ENCODE results near the gene CCDC120.

CCDC120 gene

GRCh38 chrX:49110417-49110816, 51.6 kb downstream of the CCDC120 start:
- Histone ChIP-seq H3K27me3 (ENCODE audit: control insufficient read depth, insufficient read depth, low read length) (no peaks in the 10 kb centered on the region), H3K9ac (ENCODE audit: low read depth, low read length) (no peak overlapping the region), H3K36me3 (ENCODE audit: control insufficient read depth, insufficient read depth, low read length) (peaks cover 5% of the 10 kb centered on the region), H3K4me1 (ENCODE audit: control insufficient read depth, insufficient read depth, low read length) (no peaks in the 10 kb centered on the region), H3K4me3 (ENCODE audit: low read depth, low read length) (no peak overlapping the region), H3K9me3 (ENCODE audit: control insufficient read depth, insufficient read depth, low read length) (no peaks in the 10 kb centered on the region)

GRCh38 chrX:49111791-49112190, 53.0 kb downstream of the CCDC120 start:
- Histone ChIP-seq H3K9me3 (ENCODE audit: control insufficient read depth, insufficient read depth, low read length) (no peaks in the 10 kb centered on the region), H3K9ac (ENCODE audit: low read depth, low read length) (no peak overlapping the region), H3K4me1 (ENCODE audit: control insufficient read depth, insufficient read depth, low read length) (no peaks in the 10 kb centered on the region), H3K27me3 (ENCODE audit: control insufficient read depth, insufficient read depth, low read length) (no peaks in the 10 kb centered on the region), H3K36me3 (ENCODE audit: control insufficient read depth, insufficient read depth, low read length) (peaks cover 10% of the 10 kb centered on the region), H3K4me3 (ENCODE audit: low read depth, low read length) (no peak overlapping the region)

- no peaks in the 10 kb centered on the region for H3K4me1 ChIP-seq (ENCODE audit: control insufficient read depth, insufficient read depth, low read length)
- H3K36me3 ChIP-seq (ENCODE audit: control insufficient read depth, insufficient read depth, low read length): peaks cover 16% of the 10 kb centered on the region
- no peak overlapping the region for H3K4me3 ChIP-seq (ENCODE audit: low read depth, low read length)
- H3K9me3 ChIP-seq (ENCODE audit: control insufficient read depth, insufficient read depth, low read length): no peaks in the 10 kb centered on the region
- no peak overlapping the region for H3K9ac ChIP-seq (ENCODE audit: low read depth, low read length)
- no peaks in the 10 kb centered on the region for H3K27me3 ChIP-seq (ENCODE audit: control insufficient read depth, insufficient read depth, low read length)
Observed at GRCh38 chrX:49116076-49116475, 57.3 kb downstream of the CCDC120 start.

GRCh38 chrX:49116716-49117115, 57.9 kb downstream of the CCDC120 start:
- no peaks in the 10 kb centered on the region for H3K27me3 ChIP-seq (ENCODE audit: control insufficient read depth, insufficient read depth, low read length)
- no peaks in the 10 kb centered on the region for H3K9me3 ChIP-seq (ENCODE audit: control insufficient read depth, insufficient read depth, low read length)
- no peaks in the 10 kb centered on the region for H3K4me1 ChIP-seq (ENCODE audit: control insufficient read depth, insufficient read depth, low read length)
- no peak overlapping the region for H3K4me3 ChIP-seq (ENCODE audit: low read depth, low read length)
- H3K36me3 ChIP-seq (ENCODE audit: control insufficient read depth, insufficient read depth, low read length): peaks cover 16% of the 10 kb centered on the region
- no peak overlapping the region for H3K9ac ChIP-seq (ENCODE audit: low read depth, low read length)

GRCh38 chrX:49117581-49117980, 58.8 kb downstream of the CCDC120 start:
- no peaks in the 10 kb centered on the region for H3K27me3 ChIP-seq (ENCODE audit: control insufficient read depth, insufficient read depth, low read length)
- no peak overlapping the region for H3K9ac ChIP-seq (ENCODE audit: low read depth, low read length)
- no peak overlapping the region for H3K4me3 ChIP-seq (ENCODE audit: low read depth, low read length)
- H3K9me3 ChIP-seq (ENCODE audit: control insufficient read depth, insufficient read depth, low read length): no peaks in the 10 kb centered on the region
- H3K4me1 ChIP-seq (ENCODE audit: control insufficient read depth, insufficient read depth, low read length): no peaks in the 10 kb centered on the region
- H3K36me3 ChIP-seq (ENCODE audit: control insufficient read depth, insufficient read depth, low read length): peaks cover 16% of the 10 kb centered on the region

Data from iPS-15b (cell line).